ENCODE data around the gene UCN3.

- TF ChIP-seq POLR2AphosphoS5 (IDR thresholded peaks at IDR 0.05; ENCODE audit: low read length), result no peak
- TF ChIP-seq CHD2 (IDR thresholded peaks at IDR 0.05; ENCODE audit: borderline replicate concordance, low read depth, low read length), result no peak
- no peak for TF ChIP-seq CTCF (IDR thresholded peaks at IDR 0.05 in 2 of 3, conservative IDR thresholded peaks at IDR 0.05 in 1 of 3; ENCODE audit: control insufficient read depth in 2 of 3, extremely low read depth in 1 of 3, insufficient read depth in 1 of 3, low read depth in 3 of 3, low read length in 3 of 3)
- TF ChIP-seq USF2 (IDR thresholded peaks at IDR 0.05; ENCODE audit: borderline replicate concordance, low read depth, low read length), result no peak
- no peak for TF ChIP-seq ETV6 (conservative IDR thresholded peaks at IDR 0.05 in 1 of 2, IDR thresholded peaks at IDR 0.05 in 1 of 2; ENCODE audit: borderline replicate concordance in 1 of 2, low read depth in 1 of 2)
- no peak for TF ChIP-seq MXI1 (IDR thresholded peaks at IDR 0.05; ENCODE audit: low read depth, low read length)
- no peak for TF ChIP-seq ATF3 (IDR thresholded peaks at IDR 0.05; ENCODE audit: borderline replicate concordance, extremely low read depth, low read depth, low read length)
- no peak for TF ChIP-seq CREB1 (IDR thresholded peaks at IDR 0.05; ENCODE audit: low read depth)
- no peak for TF ChIP-seq SRF (IDR thresholded peaks at IDR 0.05; ENCODE audit: low read depth in 2 of 2, low read length in 2 of 2)
- TF ChIP-seq RAD21 (IDR thresholded peaks at IDR 0.05; ENCODE audit: insufficient read depth, low read depth, low read length), result no peak
- TF ChIP-seq TARDBP (IDR thresholded peaks at IDR 0.05; ENCODE audit: borderline replicate concordance), result no peak
- no peak for TF ChIP-seq RFX5 (IDR thresholded peaks at IDR 0.05; ENCODE audit: low read depth, low read length)
- no peak for TF ChIP-seq EP300 (IDR thresholded peaks at IDR 0.05; ENCODE audit: borderline replicate concordance in 1 of 2, control insufficient read depth in 1 of 2, low read depth in 2 of 2, low read length in 2 of 2)
These were observed 39.7 kb upstream of the UCN3 start for GRCh38 chr10:5325076-5325475.

Measured in GM12878 (cell line).